NCI-H146 treated with DMSO at 0.1 percent for 48 hours (cell line): ENCODE results near the gene LHFPL4.
"Not testable (repeated sequence)": the region's sequence is repeated elsewhere in the genome, so short reads cannot be mapped to it uniquely, and the experiment has no call there.

Experiments
- DNase-seq: peaks from one replicate; lab custom pipeline; 2025; ENCODE audit not compliant: unreplicated experiment; lab: John Stamatoyannopoulos, UW

LHFPL4 gene

GRCh38 chr3:9553021-9553947 lies at the start of gene LHFPL4:
TSS of gene LHFPL4 (minus strand) at chr3:9553822. CDS start at chr3:9552679, 1,143 bp downstream.
- DNase-seq, result no peak

GRCh38 chr3:9602620-9603019 lies 49.0 kb upstream of the LHFPL4 start:
- DNase-seq, result no peak

GRCh38 chr3:9601006-9601581 lies 47.5 kb upstream of the LHFPL4 start:
- not testable (repeated sequence) for DNase-seq

GRCh38 chr3:9600597-9600996 lies 47.0 kb upstream of the LHFPL4 start:
- DNase-seq, result no peak

GRCh38 chr3:9598783-9599387 lies 45.3 kb upstream of the LHFPL4 start:
- DNase-seq, result no peak

GRCh38 chr3:9595877-9596276 lies 42.3 kb upstream of the LHFPL4 start:
- no peak for DNase-seq

GRCh38 chr3:9591781-9592180 lies 38.2 kb upstream of the LHFPL4 start:
- not testable (repeated sequence) for DNase-seq

GRCh38 chr3:9590282-9590791 lies 36.7 kb upstream of the LHFPL4 start:
- DNase-seq, result no peak

GRCh38 chr3:9583792-9584191 lies 30.2 kb upstream of the LHFPL4 start:
- DNase-seq, result no peak

GRCh38 chr3:9583371-9583770 lies 29.7 kb upstream of the LHFPL4 start:
- DNase-seq, result no peak

GRCh38 chr3:9582332-9582731 lies 28.7 kb upstream of the LHFPL4 start:
- DNase-seq, result no peak

- DNase-seq, result no peak
Measured at GRCh38 chr3:9581742-9582141, 28.1 kb upstream of the LHFPL4 start.

- no peak for DNase-seq
Measured at GRCh38 chr3:9569054-9569453, 15.4 kb upstream of the LHFPL4 start.

- no peak for DNase-seq
Measured at GRCh38 chr3:9565316-9565715, 11.7 kb upstream of the LHFPL4 start.

- no peak for DNase-seq
Measured at GRCh38 chr3:9563851-9564250, 10.2 kb upstream of the LHFPL4 start.

- not testable (repeated sequence) for DNase-seq
Measured at GRCh38 chr3:9560056-9560455, 6.4 kb upstream of the LHFPL4 start.

GRCh38 chr3:9553948-9554513 lies 409 bp upstream of the LHFPL4 start:
- DNase-seq, result no peak

GRCh38 chr3:9552252-9552999 lies 1.2 kb downstream of the LHFPL4 start:
- DNase-seq, result no peak

GRCh38 chr3:9550999-9551398 lies 2.6 kb downstream of the LHFPL4 start:
- no peak for DNase-seq

- no peak for DNase-seq
Measured at GRCh38 chr3:9549600-9549999, 4.0 kb downstream of the LHFPL4 start.

- no peak for DNase-seq
Measured at GRCh38 chr3:9548991-9549390, 4.6 kb downstream of the LHFPL4 start.
